Measurements from ENCODE around the gene STXBP4. TPM values are rescaled to one million over a fixed set of nuclear protein-coding genes. Genes with fewer than 3 reads are reported as not detected.

The STXBP4 gene
- polyA plus RNA-seq, 1 donor = 22.1 TPM

Other genes starting within 250 kb of the STXBP4 start
- gene TOM1L1, start 67.9 kb upstream of the STXBP4 start, polyA plus RNA-seq (ENCODE audit: insufficient read length) = 118 TPM
- 126 TPM for gene COX11, start 111 bp upstream of the STXBP4 start, polyA plus RNA-seq (ENCODE audit: insufficient read length)

All from left kidney (tissue), 1 donor.